ENCODE data around the gene MBNL3.
"Not testable (repeated sequence)": the region's sequence is repeated elsewhere in the genome, so short reads cannot be mapped to it uniquely, and the experiment has no call there.

MBNL3 gene

GRCh38 chrX:132367984-132368383 is 120.9 kb downstream of the MBNL3 start:
- DNase-seq, result no peak

GRCh38 chrX:132367314-132367713 is 121.5 kb downstream of the MBNL3 start:
- no peak for DNase-seq

- DNase-seq, result no peak
Observed at GRCh38 chrX:132365490-132365889, 123.3 kb downstream of the MBNL3 start.

GRCh38 chrX:132364313-132364712 is 124.5 kb downstream of the MBNL3 start:
- DNase-seq, result no peak

- no peak for DNase-seq
Observed at GRCh38 chrX:132353430-132353829, 135.4 kb downstream of the MBNL3 start.

- no peak for DNase-seq
Observed at GRCh38 chrX:132336172-132336571, 152.7 kb downstream of the MBNL3 start.

GRCh38 chrX:132333351-132333750 is 155.5 kb downstream of the MBNL3 start:
- no peak for DNase-seq

- DNase-seq, result no peak
Observed at GRCh38 chrX:132331532-132331931, 157.3 kb downstream of the MBNL3 start.

- no peak for DNase-seq
Observed at GRCh38 chrX:132331000-132331399, 157.8 kb downstream of the MBNL3 start.

- DNase-seq, result no peak
Observed at GRCh38 chrX:132330156-132330729, 158.6 kb downstream of the MBNL3 start.

GRCh38 chrX:132326960-132327359 is 161.9 kb downstream of the MBNL3 start:
- not testable (repeated sequence) for DNase-seq

Data from NCI-H1105 (cell line).